ENCODE results near the gene PGAP6. TPM values are rescaled to one million over a fixed set of nuclear protein-coding genes. Genes with fewer than 3 reads are reported as not detected.
A peak's percentile ranks its signal among the peaks of the same experiment; 100 is the strongest.

Gene PGAP6
- total and polyA plus RNA-seq, 2 of the 13 experiments (the other 11 are each of a cell fraction or from before 2014, with no cell fraction given), result 52.7 to 136 TPM

- TF ChIP-seq PATZ1 (CRISPR knock-in tag; IDR thresholded peaks at IDR 0.05) (peak; percentile 61), ZNF207 (IDR thresholded peaks at IDR 0.05; ENCODE audit: borderline replicate concordance) (no peak), ZNF768 (CRISPR knock-in tag; IDR thresholded peaks at IDR 0.05) (0 out of 2 replicates have a peak, but pooled peaks have one; percentile 33), PHF8 (CRISPR knock-in tag; IDR thresholded peaks at IDR 0.05) (peak; percentile 64), ZSCAN9 (CRISPR knock-in tag; IDR thresholded peaks at IDR 0.05; ENCODE audit: borderline replicate concordance) (no peak), SAP130 (CRISPR knock-in tag; IDR thresholded peaks at IDR 0.05; ENCODE audit: low read depth) (peak; percentile 47), SRY (CRISPR knock-in tag; IDR thresholded peaks at IDR 0.05) (0 out of 2 replicates have a peak, but pooled peaks have one; percentile 24), ZNF616 (CRISPR knock-in tag; IDR thresholded peaks at IDR 0.05; ENCODE audit: low read depth) (no peak), ZNF256 (CRISPR knock-in tag; conservative IDR thresholded peaks at IDR 0.05) (no peak), CREB1 (IDR thresholded peaks at IDR 0.05) (no peak), CREB1 (CRISPR knock-in tag; IDR thresholded peaks at IDR 0.05) (no peak), MYC (CRISPR knock-in tag; IDR thresholded peaks at IDR 0.05; ENCODE audit: borderline replicate concordance) (peak; percentile 21; the same call in 1 of the 2 replicates), HES4 (CRISPR knock-in tag; IDR thresholded peaks at IDR 0.05; ENCODE audit: borderline replicate concordance) (no peak), ZNF205 (CRISPR knock-in tag; IDR thresholded peaks at IDR 0.05) (no peak), ZNF251 (CRISPR knock-in tag; IDR thresholded peaks at IDR 0.05) (no peak), ZNF333 (CRISPR knock-in tag; IDR thresholded peaks at IDR 0.05; ENCODE audit: borderline replicate concordance) (peak; percentile 71; the same call in 1 of the 2 replicates), FOXC1 (CRISPR knock-in tag; IDR thresholded peaks at IDR 0.05; ENCODE audit: borderline replicate concordance) (0 out of 2 replicates have a peak, but pooled peaks have one; percentile 59), HIVEP1 (CRISPR knock-in tag; IDR thresholded peaks at IDR 0.05) (peak; percentile 57; the same call in 1 of the 2 replicates), RFX5 (IDR thresholded peaks at IDR 0.05; ENCODE audit: low read depth, low read length) (no peak), LRRFIP1 (CRISPR knock-in tag; conservative IDR thresholded peaks at IDR 0.05) (no peak), ZNF350 (CRISPR knock-in tag; IDR thresholded peaks at IDR 0.05; ENCODE audit: borderline replicate concordance, low read depth) (peak; percentile 37; the same call in 1 of the 2 replicates)
- TF ChIP-seq, protein P1, sequence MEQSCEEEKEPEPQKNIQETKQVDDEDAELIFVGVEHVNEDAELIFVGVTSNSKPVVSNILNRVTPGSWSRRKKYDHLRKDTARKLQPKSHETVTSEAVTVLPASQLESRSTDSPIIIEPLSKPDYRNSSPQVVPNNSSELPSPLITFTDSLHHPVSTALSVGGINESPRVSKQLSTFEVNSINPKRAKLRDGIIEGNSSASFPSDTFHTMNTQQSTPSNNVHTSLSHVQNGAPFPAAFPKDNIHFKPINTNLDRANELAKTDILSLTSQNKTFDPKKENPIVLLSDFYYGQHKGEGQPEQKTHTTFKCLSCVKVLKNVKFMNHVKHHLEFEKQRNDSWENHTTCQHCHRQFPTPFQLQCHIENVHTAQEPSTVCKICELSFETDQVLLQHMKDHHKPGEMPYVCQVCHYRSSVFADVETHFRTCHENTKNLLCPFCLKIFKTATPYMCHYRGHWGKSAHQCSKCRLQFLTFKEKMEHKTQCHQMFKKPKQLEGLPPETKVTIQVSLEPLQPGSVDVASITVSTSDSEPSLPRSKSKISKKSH (CRISPR knock-in tag; IDR thresholded peaks at IDR 0.05; ENCODE audit: borderline replicate concordance), result peak; percentile 77; the same call in 1 of the 2 replicates
- TF ChIP-seq, protein P2, sequence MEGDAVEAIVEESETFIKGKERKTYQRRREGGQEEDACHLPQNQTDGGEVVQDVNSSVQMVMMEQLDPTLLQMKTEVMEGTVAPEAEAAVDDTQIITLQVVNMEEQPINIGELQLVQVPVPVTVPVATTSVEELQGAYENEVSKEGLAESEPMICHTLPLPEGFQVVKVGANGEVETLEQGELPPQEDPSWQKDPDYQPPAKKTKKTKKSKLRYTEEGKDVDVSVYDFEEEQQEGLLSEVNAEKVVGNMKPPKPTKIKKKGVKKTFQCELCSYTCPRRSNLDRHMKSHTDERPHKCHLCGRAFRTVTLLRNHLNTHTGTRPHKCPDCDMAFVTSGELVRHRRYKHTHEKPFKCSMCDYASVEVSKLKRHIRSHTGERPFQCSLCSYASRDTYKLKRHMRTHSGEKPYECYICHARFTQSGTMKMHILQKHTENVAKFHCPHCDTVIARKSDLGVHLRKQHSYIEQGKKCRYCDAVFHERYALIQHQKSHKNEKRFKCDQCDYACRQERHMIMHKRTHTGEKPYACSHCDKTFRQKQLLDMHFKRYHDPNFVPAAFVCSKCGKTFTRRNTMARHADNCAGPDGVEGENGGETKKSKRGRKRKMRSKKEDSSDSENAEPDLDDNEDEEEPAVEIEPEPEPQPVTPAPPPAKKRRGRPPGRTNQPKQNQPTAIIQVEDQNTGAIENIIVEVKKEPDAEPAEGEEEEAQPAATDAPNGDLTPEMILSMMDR (CRISPR knock-in tag; IDR thresholded peaks at IDR 0.05), result 0 out of 2 replicates have a peak, but pooled peaks have one; percentile 9
Measured at GRCh38 chr16:426115-426905, 44.5 kb upstream of the PGAP6 start (continued).
